Adrenal gland (tissue), 12 donors: ENCODE measurements around the gene HEATR5A. TPM values are rescaled to one million over a fixed set of nuclear protein-coding genes. Genes with fewer than 3 reads are reported as not detected.

Experiments
- DNase-seq, 7 donors: peaks; one replicate each; pipeline ENCODE4 v3.0.0-alpha.2; 2019 to 2020
- H3K27ac ChIP-seq, 5 donors: fragments of 200-600 bp; sonication (generic) in 4 of 5; 1 replicate in 3 of 5; 2 replicates in 2 of 5; pipeline versions ENCODE4 v1.5.1 to v1.8.0; 2016 to 2020; ENCODE audit warnings: mild to moderate bottlenecking in 1 of 5
- H3K27me3 ChIP-seq: fragments of 200-600 bp; 2 replicates; pipeline ENCODE4 v1.8.0; 2021
- H3K36me3 ChIP-seq, 2 donors: fragments of 200-600 bp; replicated peaks in 1 of 2; 1 replicate in 1 of 2; 2 replicates in 1 of 2; pipeline versions ENCODE4 v1.5.1 to v1.8.0; 2018 to 2022
- H3K4me1 ChIP-seq, 2 donors: fragments of 200-600 bp; replicated peaks in 1 of 2; 1 replicate in 1 of 2; 2 replicates in 1 of 2; pipeline versions ENCODE4 v1.5.1 to v1.8.0; 2018 to 2021
- H3K4me3 ChIP-seq, 4 donors: fragments of 200-600 bp; sonication (generic) in 3 of 4; one replicate each; pipeline ENCODE4 v1.5.1; 2016 to 2018
- H3K9me3 ChIP-seq, 3 donors: fragments of 200-600 bp; sonication (generic) in 1 of 3; replicated peaks in 1 of 3; 1 replicate in 2 of 3; 2 replicates in 1 of 3; pipeline versions ENCODE4 v1.5.1 to v1.8.0; 2016 to 2021
- POLR2A ChIP-seq, 2 donors: fragments of 450-650 bp; IDR thresholded peaks; one replicate each; pipeline ENCODE4 v1.6.1; 2017; ENCODE audit warnings: antibody characterized with exemption in 2 of 2, mild to moderate bottlenecking in 2 of 2, moderate library complexity in 1 of 2
- WGBS, 4 donors: extraction: QIAGEN DNeasy Blood & Tissue Kit in 2 of 4; methylation state at CpG; one replicate each; pipeline versions ENCODE4 v1.1.5 to v1.1.7; 2013 to 2017; 5-methylcytosine and 5-hydroxymethylcytosine counted together
- intact Hi-C, 2 donors: fragments of 100-400 bp; cut with DNase I; formaldehyde crosslinking; loops; one replicate each; pipeline versions ENCODE4 v1.14.1 to v1.15.0; 2022 to 2023
- polyA plus RNA-seq, 3 donors: library from polyadenylated mRNA; stranded (reverse); fragments of 200-250 nt in 2 of 3; fragments of 350-450 nt in 1 of 3; fragmentation: Illumina TruSeq in 1 of 3; extraction: RNeasy Lipid Tissue Mini Kit (QIAGEN cat#74804) in 1 of 3; gene quantifications; one replicate each; pipeline ENCODE4 v1.2.3, GENCODE V29; 2013 to 2014
- total RNA-seq, 9 donors: library from RNA; depleted of rRNA in 4 of 9; stranded (reverse); fragments of >200 nt in 4 of 9; fragments of 120-200 nt in 1 of 9; fragmentation: NEBNext Ultra II Directional in 1 of 9; extraction: Animal tissue kit (Norgen Biotek cat#: 25700) in 1 of 9; gene quantifications; one replicate each; pipeline versions ENCODE4 v1.1.0 to v1.2.4, GENCODE V29; 2013 to 2023
- TF ChIP-seq, protein P1 (sequence below), 6 experiments: fragments of 450-650 bp in 4 of 6; fragments of 200-600 bp in 2 of 6; sonication (generic) in 1 of 6; IDR thresholded peaks; 1 replicate in 5 of 6; 2 replicates in 1 of 6; pipeline versions ENCODE4 v1.5.1 to v1.8.0; 2016 to 2021; ENCODE audit warnings: antibody characterized with exemption in 6 of 6, mild to moderate bottlenecking in 2 of 6, moderate library complexity in 1 of 6
- donor health status: healthy with polysubstance abuse.
- donor health status: Bipolar disorder and iron deficiency.
- donor health status: DM: yes; HTN: yes; CAD: no.
- donor health status: DM: no; HTN: no; CAD: no.
- donor health status: DM: no; HTN: no; CAD: no.
- donor health status: DM: yes; HTN: yes; CAD: no.

HEATR5A gene
- total and polyA plus RNA-seq, 12 donors: 20.8 to 60.4 (median 40.1) TPM

DNA sequence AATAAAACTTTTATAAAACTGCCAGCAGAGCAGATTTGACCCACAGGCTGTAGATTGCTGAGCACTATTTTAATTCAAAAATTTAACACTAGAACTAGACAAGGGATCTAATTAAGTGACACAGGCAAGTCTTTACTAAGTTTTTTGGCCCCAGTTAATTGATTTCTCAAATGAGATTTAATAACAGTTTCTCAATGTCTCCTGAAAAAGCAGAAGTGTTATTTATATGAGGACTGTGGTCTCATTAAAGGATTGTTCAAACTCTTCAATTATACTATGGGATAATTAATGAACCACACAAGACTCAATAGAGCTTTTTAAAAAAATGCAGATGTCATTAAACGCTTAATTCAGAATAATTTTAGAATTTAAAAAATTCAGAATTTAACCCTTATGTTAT lies 1.9 kb downstream of the HEATR5A start:
- peak overlapping the region in 1 of 5 donors; percentile 10 for H3K27ac ChIP-seq
- peaks cover 23 to 35% of the 10 kb centered on the region in 2 donors for H3K4me1 ChIP-seq
- DNase-seq: no peak
- H3K4me3 ChIP-seq: no peak overlapping the region
- 26 to 50% (median 38%) methylated on average over 1 of the region's 1 CpG for WGBS, 4 donors
- no peaks in the 10 kb centered on the region for H3K9me3 ChIP-seq
- no peaks in the 10 kb centered on the region for H3K27me3 ChIP-seq
- H3K36me3 ChIP-seq: no peaks in the 10 kb centered on the region
- TF ChIP-seq, protein P1, sequence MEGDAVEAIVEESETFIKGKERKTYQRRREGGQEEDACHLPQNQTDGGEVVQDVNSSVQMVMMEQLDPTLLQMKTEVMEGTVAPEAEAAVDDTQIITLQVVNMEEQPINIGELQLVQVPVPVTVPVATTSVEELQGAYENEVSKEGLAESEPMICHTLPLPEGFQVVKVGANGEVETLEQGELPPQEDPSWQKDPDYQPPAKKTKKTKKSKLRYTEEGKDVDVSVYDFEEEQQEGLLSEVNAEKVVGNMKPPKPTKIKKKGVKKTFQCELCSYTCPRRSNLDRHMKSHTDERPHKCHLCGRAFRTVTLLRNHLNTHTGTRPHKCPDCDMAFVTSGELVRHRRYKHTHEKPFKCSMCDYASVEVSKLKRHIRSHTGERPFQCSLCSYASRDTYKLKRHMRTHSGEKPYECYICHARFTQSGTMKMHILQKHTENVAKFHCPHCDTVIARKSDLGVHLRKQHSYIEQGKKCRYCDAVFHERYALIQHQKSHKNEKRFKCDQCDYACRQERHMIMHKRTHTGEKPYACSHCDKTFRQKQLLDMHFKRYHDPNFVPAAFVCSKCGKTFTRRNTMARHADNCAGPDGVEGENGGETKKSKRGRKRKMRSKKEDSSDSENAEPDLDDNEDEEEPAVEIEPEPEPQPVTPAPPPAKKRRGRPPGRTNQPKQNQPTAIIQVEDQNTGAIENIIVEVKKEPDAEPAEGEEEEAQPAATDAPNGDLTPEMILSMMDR (IDR thresholded peaks at IDR 0.05): no peak
- no peak for TF ChIP-seq POLR2A (IDR thresholded peaks at IDR 0.05)
- intact Hi-C loops: no loop called here

DNA sequence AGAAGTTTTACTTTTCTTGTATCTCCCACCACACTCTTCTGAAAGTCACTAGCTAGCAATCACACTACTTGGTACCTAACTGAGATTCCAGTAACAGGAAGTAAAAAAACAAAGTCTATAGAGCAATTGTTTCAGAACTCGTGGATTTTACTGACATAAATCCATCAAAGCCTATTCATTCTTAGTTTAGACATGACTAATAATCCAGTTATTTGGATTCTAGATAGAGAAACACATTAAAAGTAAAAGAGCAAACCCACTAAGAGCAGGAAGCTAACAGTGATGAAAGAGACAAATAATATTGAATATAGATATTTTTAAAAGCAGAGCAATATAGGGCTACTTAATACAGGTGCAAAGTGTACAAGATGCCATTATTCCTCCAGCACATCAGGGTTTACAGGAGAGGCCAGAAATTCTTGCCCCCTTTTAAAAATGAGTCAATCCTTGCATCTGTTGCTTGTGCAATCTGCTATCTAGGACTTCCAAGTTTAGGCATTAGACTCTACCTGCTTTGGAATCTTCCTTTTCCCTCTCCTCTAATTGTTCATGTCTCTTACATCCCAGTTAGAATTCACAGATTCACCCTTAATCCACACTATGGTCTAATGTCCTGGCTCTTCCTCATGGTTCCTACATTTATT lies 6.0 kb downstream of the HEATR5A start:
- no peaks in the 10 kb centered on the region for H3K9me3 ChIP-seq
- H3K4me1 ChIP-seq: peaks cover 19 to 34% of the 10 kb centered on the region in 2 donors
- TF ChIP-seq, protein P1 (IDR thresholded peaks at IDR 0.05): no peak
- TF ChIP-seq POLR2A (IDR thresholded peaks at IDR 0.05): no peak
- no peak for DNase-seq
- H3K27ac ChIP-seq: no peak overlapping the region
- no peak overlapping the region for H3K4me3 ChIP-seq
- H3K27me3 ChIP-seq: no peaks in the 10 kb centered on the region
- intact Hi-C loops: no loop called here
- H3K36me3 ChIP-seq: no peaks in the 10 kb centered on the region
- WGBS, 4 donors: 2 to 18% (median 11%) methylated on average over 1 of the region's 1 CpG

DNA sequence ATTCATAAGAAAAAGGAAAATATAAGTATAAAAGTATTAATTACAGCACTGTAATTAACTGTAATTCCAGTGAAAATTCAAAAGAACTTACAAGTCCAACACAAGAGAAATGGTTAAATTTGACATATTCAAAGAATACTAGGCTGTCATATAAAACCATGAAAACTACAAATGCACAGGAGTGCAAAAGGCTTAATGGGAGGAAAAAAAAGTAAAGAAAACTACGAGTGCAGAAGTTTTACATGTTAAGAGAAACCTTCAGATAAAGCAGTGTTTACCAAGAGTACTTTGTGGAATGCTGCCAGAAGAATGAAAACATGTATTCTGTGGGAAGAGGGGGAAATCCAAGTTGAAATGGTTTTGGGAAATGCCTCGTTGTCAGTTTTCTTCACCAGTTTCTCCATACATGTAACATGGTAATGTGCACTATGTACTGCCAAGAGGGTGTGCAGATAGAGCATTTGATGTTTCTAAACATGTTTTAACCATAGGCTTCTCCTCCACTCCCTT lies 9.1 kb downstream of the HEATR5A start:
- Histone ChIP-seq H3K36me3 (no peaks in the 10 kb centered on the region), H3K27ac (no peak overlapping the region), H3K27me3 (no peaks in the 10 kb centered on the region), H3K4me1 (peaks cover 14 to 22% of the 10 kb centered on the region in 2 donors), H3K4me3 (no peak overlapping the region), H3K9me3 (no peaks in the 10 kb centered on the region)
- 20 to 36% (median 24%) methylated on average over 2 of the region's 2 CpGs for WGBS, 4 donors
- intact Hi-C loops: no loop called here
- no peak for DNase-seq
- TF ChIP-seq POLR2A (IDR thresholded peaks at IDR 0.05): no peak
- TF ChIP-seq, protein P1 (IDR thresholded peaks at IDR 0.05): no peak

DNA sequence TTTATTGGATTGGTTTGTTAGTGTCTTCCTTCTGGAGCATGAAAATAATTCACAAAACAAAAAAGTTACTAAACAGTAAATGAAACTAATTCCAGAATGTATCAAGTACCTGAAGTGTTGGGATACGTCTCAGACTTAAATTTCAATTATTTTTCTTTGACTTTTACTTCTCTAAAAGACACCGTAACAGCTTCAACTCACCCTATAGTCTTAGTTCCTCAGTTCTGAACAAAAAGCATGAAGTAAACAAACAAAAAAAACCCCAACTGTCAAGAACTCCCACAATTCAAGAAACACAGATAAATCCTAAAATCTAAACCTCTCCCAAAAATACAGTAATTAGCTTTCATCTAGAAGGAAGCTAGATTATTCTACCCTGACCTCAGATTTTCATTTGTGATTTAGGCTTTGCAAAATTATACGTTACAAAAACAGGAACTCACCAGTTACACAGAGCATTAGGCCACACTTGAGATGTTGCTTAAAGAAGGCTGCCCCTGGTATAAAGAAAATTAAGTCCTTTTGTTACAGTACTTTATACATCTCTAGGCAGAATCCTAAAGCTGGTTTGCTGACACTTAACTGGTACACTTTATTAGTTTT lies 10.2 kb downstream of the HEATR5A start:
- Histone ChIP-seq H3K36me3 (no peaks in the 10 kb centered on the region), H3K9me3 (no peaks in the 10 kb centered on the region), H3K27ac (no peak overlapping the region), H3K4me3 (no peak overlapping the region), H3K4me1 (peaks cover 14 to 24% of the 10 kb centered on the region in 2 donors), H3K27me3 (no peaks in the 10 kb centered on the region)
- TF ChIP-seq, protein P1 (IDR thresholded peaks at IDR 0.05): no peak
- TF ChIP-seq POLR2A (IDR thresholded peaks at IDR 0.05): no peak
- intact Hi-C loops: no loop called here
- no peak for DNase-seq
- WGBS, 4 donors: 79 to 83% (median 79%) methylated on average over 3 of the region's 3 CpGs
